K562 (cell line): ENCODE results near the gene MDK. TPM values are rescaled to one million over a fixed set of nuclear protein-coding genes. Genes with fewer than 3 reads are reported as not detected.

Experiments used
- CCAR2 ChIP-seq: fragments of 200-400 bp; formaldehyde crosslinking; IDR thresholded peaks from 2 replicates; pipeline ENCODE4 v1.6.1; 2017; ENCODE audit warnings: mild to moderate bottlenecking, low read depth, low read length
- ELF4 ChIP-seq: fragments of 450-650 bp; formaldehyde crosslinking; IDR thresholded peaks from 2 replicates; pipeline ENCODE4 v1.4.0; 2022; ENCODE audit warnings: missing genetic modification characterization
- HDAC8 ChIP-seq: fragments of 450-650 bp; IDR thresholded peaks from 2 replicates; pipeline ENCODE4 v1.6.1; 2016; ENCODE audit warnings: mild to moderate bottlenecking, missing genetic modification characterization, moderate library complexity, missing compliant biosample characterization
- MAZ ChIP-seq, 2 experiments: fragments of 450-650 bp in 1 of 2; sonication (generic) in 1 of 2; formaldehyde crosslinking; IDR thresholded peaks in 1 of 2; conservative IDR thresholded peaks in 1 of 2; 2 replicates each; pipeline versions ENCODE4 v1.4.0 to v1.5.0; 2020; ENCODE audit warnings: mild to moderate bottlenecking in 1 of 2, missing genetic modification reagents in 1 of 2
- MCM7 ChIP-seq, 2 experiments: fragments of 450-650 bp; IDR thresholded peaks; 2 replicates each; pipeline ENCODE4 v1.6.1; 2016 to 2018
- POLR2B ChIP-seq: fragments of 450-650 bp; IDR thresholded peaks from 2 replicates; pipeline ENCODE4 v1.6.1; 2018; ENCODE audit warnings: low read depth; ENCODE audit not compliant: partially characterized antibody
- RAD21 ChIP-seq, 2 experiments: fragments of 250-450 bp in 1 of 2; fragments of 450-650 bp in 1 of 2; sonication (Bioruptor Pico) in 1 of 2; formaldehyde crosslinking in 1 of 2; IDR thresholded peaks in 1 of 2; conservative IDR thresholded peaks in 1 of 2; 2 replicates each; pipeline versions ENCODE4 v1.4.0 to v1.8.0; 2020 to 2022; ENCODE audit warnings: mild to moderate bottlenecking in 2 of 2, moderate library complexity in 1 of 2
- RBM14 ChIP-seq: fragments of 200-400 bp; formaldehyde crosslinking; IDR thresholded peaks from 2 replicates; pipeline ENCODE4 v1.6.1; 2018; ENCODE audit warnings: low read depth, mild to moderate bottlenecking, low read length, moderate library complexity, borderline replicate concordance; ENCODE audit not compliant: insufficient read depth
- RBM17 ChIP-seq: fragments of 200-400 bp; formaldehyde crosslinking; IDR thresholded peaks from 2 replicates; pipeline ENCODE4 v1.6.1; 2017; ENCODE audit warnings: low read depth, mild to moderate bottlenecking, low read length, borderline replicate concordance
- TBL1XR1 ChIP-seq, 2 experiments: IDR thresholded peaks; 2 replicates each; pipeline ENCODE4 v1.6.1; 2012; ENCODE audit warnings: improper control_type of control experiment in 2 of 2, low read length in 2 of 2, mild to moderate bottlenecking in 1 of 2
- XRCC3 ChIP-seq: fragments of 450-650 bp; IDR thresholded peaks from 2 replicates; pipeline ENCODE4 v1.6.1; 2017; ENCODE audit warnings: mild to moderate bottlenecking, moderate library complexity
- ZNF217 ChIP-seq: sonication (generic); formaldehyde crosslinking; IDR thresholded peaks from 2 replicates; pipeline ENCODE4 v1.8.0; 2022; ENCODE audit warnings: mild to moderate bottlenecking, missing genetic modification reagents
- ZNF239 ChIP-seq: fragments of 250-450 bp; sonication (Bioruptor Pico); IDR thresholded peaks from 2 replicates; pipeline ENCODE4 v1.4.0; 2020; ENCODE audit warnings: mild to moderate bottlenecking
- ZNF764 ChIP-seq: fragments of 250-450 bp; sonication (Bioruptor Pico); IDR thresholded peaks from 2 replicates; pipeline ENCODE4 v1.4.0; 2020; ENCODE audit warnings: low read depth, mild to moderate bottlenecking, moderate library complexity
- polyA plus RNA-seq, 8 experiments: library from polyadenylated mRNA; depleted of rRNA in 4 of 8; stranded (reverse) in 5 of 8; unstranded in 3 of 8; fragments of >200 nt; fragmentation: Nextera tagmentation in 2 of 8; fragmentation: Illumina TruSeq in 1 of 8; extraction: Ambion mirVana in 2 of 8; extraction: Trizol in 1 of 8; gene quantifications; 2 replicates each; pipeline versions ENCODE4 v1.2.1 to v1.2.3, GENCODE V29; 2011 to 2014; ENCODE audit warnings: inconsistent platforms in 1 of 8, missing spikeins in 1 of 8
- total RNA-seq, 7 experiments: library from RNA; depleted of rRNA in 6 of 7; stranded (reverse); fragments of >200 nt in 6 of 7; fragmentation: Illumina TruSeq in 2 of 7; extraction: Trizol in 2 of 7; gene quantifications; 2 replicates each; pipeline versions ENCODE4 v1.2.1 to v1.2.3, GENCODE V29; 2011 to 2021; ENCODE audit warnings: low replicate concordance in 1 of 7
- TF ChIP-seq, protein P1 (sequence below): IDR thresholded peaks from 2 replicates; pipeline ENCODE4 v1.6.1; 2011; ENCODE audit not compliant: insufficient read length; ENCODE audit errors: extremely low read depth
- TF ChIP-seq, protein P2 (sequence below): fragments of 450-650 bp; IDR thresholded peaks from 2 replicates; pipeline ENCODE4 v1.6.1; 2016; ENCODE audit warnings: antibody characterized with exemption
- TF ChIP-seq, protein P3 (sequence below), 2 experiments: IDR thresholded peaks; 2 replicates each; pipeline ENCODE4 v1.6.1; 2011; ENCODE audit warnings: borderline replicate concordance in 1 of 2, control low read depth in 1 of 2, low read depth in 1 of 2, low read length in 1 of 2, mild to moderate bottlenecking in 1 of 2, mixed read lengths in 1 of 2, moderate library complexity in 1 of 2; ENCODE audit not compliant: insufficient read depth in 1 of 2, insufficient read length in 1 of 2, poor library complexity in 1 of 2, severe bottlenecking in 1 of 2; ENCODE audit errors: extremely low read depth in 1 of 2

The MDK gene
- total and polyA plus RNA-seq, 9 of the 15 experiments (the other 6 are each of a cell fraction or from before 2014, with no cell fraction given), result 20.7 to 700 (median 350) TPM

DNA sequence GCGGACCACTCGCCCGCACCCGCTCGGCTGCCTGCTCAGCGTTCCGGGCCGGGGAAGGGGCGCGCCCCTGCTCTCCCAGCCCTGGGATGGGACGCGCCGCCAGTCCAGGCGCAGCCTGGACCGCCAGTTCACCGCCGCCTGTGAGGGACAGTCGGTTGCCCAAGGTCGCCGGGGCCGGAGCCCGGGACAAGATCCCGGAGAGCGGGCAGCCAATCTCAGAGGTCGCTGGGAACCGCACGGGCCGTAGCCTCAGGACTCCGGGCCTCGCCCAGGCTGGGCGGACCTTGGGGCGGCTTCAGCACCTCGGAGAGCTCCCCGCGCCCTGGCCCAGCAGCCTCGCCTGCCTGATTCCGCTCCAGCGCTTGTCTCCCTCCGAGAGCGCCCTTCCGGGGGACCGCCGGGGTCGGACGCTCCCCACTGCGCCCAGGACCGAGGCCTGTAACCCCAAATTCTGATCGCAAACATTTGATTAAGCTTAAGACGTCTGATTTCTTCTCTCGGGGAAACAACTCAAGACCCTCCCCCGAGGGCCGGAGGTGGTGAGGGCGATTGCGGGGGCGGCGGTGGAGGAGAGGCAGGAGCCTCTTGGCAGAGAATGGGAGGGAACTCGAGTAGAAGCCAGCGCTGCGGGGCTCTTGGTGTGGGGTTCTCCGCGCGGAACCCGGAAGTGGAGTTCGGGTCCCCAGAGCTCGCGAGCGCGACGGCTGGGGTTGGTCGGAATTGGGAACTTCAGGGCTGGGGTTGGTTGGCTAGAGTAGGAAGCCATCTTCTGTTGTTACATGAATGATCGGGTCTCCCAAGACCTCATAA is 11.2 kb downstream of the MDK start (continued):
- 0 out of 2 replicates have a peak, but pooled peaks have one; percentile 67 for TF ChIP-seq RBM14
- no peak for TF ChIP-seq POLR2B
- TF ChIP-seq ZNF764 (CRISPR knock-in tag), result no peak
- TF ChIP-seq, protein P1, sequence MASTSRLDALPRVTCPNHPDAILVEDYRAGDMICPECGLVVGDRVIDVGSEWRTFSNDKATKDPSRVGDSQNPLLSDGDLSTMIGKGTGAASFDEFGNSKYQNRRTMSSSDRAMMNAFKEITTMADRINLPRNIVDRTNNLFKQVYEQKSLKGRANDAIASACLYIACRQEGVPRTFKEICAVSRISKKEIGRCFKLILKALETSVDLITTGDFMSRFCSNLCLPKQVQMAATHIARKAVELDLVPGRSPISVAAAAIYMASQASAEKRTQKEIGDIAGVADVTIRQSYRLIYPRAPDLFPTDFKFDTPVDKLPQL, result no peak
- no peak for TF ChIP-seq RBM17
- no peak for TF ChIP-seq XRCC3
- TF ChIP-seq HDAC8 (tag), result no peak
- no peak for TF ChIP-seq TBL1XR1 (IDR thresholded peaks at IDR 0.05; ENCODE audit: low read length in 2 of 2)
- no peak for TF ChIP-seq CCAR2
- TF ChIP-seq MCM7 (IDR thresholded peaks at IDR 0.05), result no peak
- peak; percentile 57 to 96 for TF ChIP-seq MAZ (CRISPR knock-in tag; conservative IDR thresholded peaks at IDR 0.05 in 1 of 2, IDR thresholded peaks at IDR 0.05 in 1 of 2)
- TF ChIP-seq ZNF217 (CRISPR knock-in tag), result no peak; the same call in 1 of the 2 replicates
- no peak for TF ChIP-seq ELF4 (CRISPR knock-in tag)
- TF ChIP-seq RAD21 (CRISPR knock-in tag; conservative IDR thresholded peaks at IDR 0.05 in 1 of 2, IDR thresholded peaks at IDR 0.05 in 1 of 2), result peak in 1 of 2 experiments; percentile 31; a peak in 2 of 4 replicates
- no peak for TF ChIP-seq ZNF239
- TF ChIP-seq, protein P2, sequence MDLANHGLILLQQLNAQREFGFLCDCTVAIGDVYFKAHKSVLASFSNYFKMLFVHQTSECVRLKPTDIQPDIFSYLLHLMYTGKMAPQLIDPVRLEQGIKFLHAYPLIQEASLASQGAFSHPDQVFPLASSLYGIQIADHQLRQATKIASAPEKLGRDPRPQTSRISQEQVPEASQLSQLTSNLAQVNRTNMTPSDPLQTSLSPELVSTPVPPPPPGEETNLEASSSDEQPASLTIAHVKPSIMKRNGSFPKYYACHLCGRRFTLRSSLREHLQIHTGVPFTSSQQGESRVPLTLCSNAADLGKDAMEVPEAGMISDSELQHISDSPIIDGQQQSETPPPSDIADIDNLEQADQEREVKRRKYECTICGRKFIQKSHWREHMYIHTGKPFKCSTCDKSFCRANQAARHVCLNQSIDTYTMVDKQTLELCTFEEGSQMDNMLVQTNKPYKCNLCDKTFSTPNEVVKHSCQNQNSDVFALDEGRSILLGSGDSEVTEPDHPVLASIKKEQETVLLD, result no peak
- TF ChIP-seq, protein P3, sequence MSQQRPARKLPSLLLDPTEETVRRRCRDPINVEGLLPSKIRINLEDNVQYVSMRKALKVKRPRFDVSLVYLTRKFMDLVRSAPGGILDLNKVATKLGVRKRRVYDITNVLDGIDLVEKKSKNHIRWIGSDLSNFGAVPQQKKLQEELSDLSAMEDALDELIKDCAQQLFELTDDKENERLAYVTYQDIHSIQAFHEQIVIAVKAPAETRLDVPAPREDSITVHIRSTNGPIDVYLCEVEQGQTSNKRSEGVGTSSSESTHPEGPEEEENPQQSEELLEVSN (IDR thresholded peaks at IDR 0.05; ENCODE audit: borderline replicate concordance in 1 of 2, extremely low read depth in 1 of 2, insufficient read depth in 1 of 2, insufficient read length in 1 of 2, low read depth in 1 of 2, low read length in 1 of 2, poor library complexity in 1 of 2, severe bottlenecking in 1 of 2), result peak; percentile 43 to 62
